ENCODE results near the gene CPS1.

The CPS1 gene

DNA sequence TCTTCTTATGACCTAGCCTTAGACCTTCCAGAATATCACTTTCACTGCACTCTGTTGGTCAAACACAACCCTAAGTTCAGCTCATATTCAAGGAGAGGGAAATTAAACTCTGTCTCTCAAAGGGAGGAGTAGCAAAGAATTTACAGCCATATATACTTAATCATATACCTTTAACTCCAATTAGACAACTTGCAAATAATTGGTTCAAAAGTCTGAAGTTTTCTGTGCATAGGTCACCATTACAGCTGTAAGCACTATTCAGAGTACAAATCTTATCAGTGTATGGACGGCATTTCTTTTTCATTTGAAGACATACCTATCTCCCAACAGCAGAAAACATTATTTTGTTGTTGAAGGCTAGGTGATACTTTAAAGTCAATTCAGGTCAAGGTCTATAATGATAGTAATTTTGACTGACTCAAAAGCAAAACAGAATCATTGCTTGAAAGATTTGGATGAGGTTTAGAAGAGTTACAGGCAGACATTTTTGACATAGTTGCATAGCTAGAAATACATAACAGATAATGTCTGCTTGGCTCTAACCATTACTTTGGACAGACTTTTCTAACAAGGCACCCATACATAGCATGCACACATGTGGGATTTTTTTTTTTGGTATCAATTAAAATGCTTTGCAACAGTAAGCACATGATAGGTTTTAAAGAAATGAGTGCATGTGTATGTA lies 131.5 kb downstream of the CPS1 start:
- TF ChIP-seq, protein P1, sequence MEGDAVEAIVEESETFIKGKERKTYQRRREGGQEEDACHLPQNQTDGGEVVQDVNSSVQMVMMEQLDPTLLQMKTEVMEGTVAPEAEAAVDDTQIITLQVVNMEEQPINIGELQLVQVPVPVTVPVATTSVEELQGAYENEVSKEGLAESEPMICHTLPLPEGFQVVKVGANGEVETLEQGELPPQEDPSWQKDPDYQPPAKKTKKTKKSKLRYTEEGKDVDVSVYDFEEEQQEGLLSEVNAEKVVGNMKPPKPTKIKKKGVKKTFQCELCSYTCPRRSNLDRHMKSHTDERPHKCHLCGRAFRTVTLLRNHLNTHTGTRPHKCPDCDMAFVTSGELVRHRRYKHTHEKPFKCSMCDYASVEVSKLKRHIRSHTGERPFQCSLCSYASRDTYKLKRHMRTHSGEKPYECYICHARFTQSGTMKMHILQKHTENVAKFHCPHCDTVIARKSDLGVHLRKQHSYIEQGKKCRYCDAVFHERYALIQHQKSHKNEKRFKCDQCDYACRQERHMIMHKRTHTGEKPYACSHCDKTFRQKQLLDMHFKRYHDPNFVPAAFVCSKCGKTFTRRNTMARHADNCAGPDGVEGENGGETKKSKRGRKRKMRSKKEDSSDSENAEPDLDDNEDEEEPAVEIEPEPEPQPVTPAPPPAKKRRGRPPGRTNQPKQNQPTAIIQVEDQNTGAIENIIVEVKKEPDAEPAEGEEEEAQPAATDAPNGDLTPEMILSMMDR (IDR thresholded peaks at IDR 0.05; ENCODE audit: borderline replicate concordance, insufficient read depth, low read depth, low read length) = no peak
- no peak overlapping the region for H3K4me3 ChIP-seq (ENCODE audit: low read depth, low read length)

DNA sequence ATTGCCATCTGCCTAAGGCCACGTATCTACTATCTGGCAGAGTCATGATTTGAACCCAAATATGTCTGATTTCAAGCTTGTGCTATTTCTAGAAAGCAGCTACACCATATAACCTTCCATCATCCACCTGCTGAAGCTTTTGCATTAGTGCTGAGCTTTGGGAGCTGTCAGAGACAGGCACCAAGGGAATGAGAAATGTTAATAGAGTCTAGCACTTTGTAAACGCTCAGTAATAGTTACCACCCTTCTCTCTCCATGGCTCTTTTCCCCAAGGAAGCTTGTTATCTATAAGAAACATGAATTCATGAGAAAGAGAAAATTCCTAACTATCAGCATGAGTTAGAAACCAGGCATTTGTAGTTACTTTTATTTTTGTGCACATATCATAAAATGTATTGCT lies 151.5 kb downstream of the CPS1 start:
- H3K4me3 ChIP-seq (ENCODE audit: low read depth, low read length) = no peak overlapping the region
- TF ChIP-seq, protein P1 (IDR thresholded peaks at IDR 0.05; ENCODE audit: borderline replicate concordance, insufficient read depth, low read depth, low read length) = no peak

DNA sequence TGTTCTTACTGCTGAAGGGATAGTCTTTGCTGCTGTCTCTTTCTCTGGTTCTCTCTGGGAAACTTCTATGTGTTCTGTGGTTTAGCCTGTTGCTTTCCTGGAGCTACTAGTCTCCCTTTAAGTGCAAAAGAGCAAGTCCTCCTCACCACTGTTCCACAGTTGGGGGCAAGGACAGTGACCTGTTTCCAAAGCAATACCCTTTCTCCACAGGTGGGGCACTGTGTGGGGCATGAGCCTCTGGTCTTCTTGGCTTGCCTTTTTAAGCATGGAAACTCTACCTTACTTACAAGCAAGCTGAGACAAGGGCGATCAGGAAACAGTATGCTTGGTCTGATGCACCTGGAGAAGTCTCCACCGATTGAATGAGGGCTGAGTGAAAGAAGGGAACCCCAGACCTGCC lies 156.7 kb downstream of the CPS1 start:
- TF ChIP-seq, protein P1 (IDR thresholded peaks at IDR 0.05; ENCODE audit: borderline replicate concordance, insufficient read depth, low read depth, low read length) = no peak
- H3K4me3 ChIP-seq (ENCODE audit: low read depth, low read length) = no peak overlapping the region

DNA sequence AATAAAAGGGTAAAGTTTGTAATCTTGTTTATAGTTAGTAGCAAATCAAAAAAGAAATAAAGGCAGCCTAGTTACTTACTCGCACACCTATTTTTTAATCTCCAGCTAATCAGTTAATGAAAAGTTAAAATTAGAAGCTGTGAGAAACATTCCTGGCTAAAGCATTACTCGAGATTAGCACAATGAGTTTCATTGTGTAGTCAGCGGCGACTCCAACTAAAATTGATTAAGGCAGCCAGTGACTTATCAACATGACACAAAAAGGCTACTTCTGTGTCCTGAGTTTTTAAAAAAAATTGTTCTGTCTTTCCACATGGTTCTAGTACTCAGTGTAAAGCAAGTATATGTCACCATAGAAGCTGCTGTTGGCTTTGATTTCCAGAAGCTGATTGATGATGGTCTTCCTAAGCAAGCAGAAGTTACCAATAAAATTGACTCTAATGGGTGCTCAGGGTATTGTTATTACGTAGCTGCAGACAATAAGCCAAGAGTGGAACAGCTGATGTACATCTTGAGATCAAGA lies 159.2 kb downstream of the CPS1 start:
- no peak overlapping the region for H3K4me3 ChIP-seq (ENCODE audit: low read depth, low read length)
- TF ChIP-seq, protein P1 (IDR thresholded peaks at IDR 0.05; ENCODE audit: borderline replicate concordance, insufficient read depth, low read depth, low read length) = no peak

DNA sequence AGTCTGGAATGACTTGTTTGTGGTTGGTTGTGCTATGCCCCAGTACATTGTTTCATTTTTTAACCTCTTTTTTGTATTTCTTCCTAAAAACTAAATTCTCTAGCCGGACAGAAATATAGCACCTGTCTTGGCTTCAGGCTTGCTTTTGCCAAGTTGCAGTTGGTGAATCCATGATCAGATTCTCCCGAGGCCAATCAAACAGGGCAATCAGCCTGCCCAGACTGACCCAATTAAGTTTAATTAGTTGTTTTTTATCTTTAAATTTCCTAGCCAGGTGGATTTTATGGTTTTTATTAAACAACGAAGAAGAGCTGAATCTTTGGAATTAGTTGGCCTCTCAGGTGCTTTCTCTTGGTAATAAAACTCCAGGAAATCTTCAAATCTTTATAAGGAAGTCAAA lies 162.1 kb downstream of the CPS1 start:
- no peak overlapping the region for H3K4me3 ChIP-seq (ENCODE audit: low read depth, low read length)
- TF ChIP-seq, protein P1 (IDR thresholded peaks at IDR 0.05; ENCODE audit: borderline replicate concordance, insufficient read depth, low read depth, low read length) = no peak

DNA sequence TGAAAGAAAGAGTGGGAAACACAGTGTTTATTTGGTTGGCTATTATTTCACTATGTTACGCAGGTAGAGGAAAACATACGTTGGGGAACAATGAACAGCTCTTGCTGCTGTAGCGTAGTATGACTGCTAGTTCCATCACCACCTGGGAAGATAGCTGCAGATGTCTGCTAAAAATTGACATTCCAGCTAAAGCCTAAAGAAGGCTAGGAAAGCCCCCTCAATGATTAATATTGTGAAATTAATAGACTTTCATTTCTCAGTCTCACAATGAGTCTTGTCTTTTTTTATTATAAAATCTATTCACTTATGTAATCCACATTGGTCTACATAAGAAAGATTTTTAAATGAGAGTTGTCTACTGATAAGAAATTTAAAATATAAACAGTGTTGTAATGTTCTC lies 165.7 kb downstream of the CPS1 start:
- TF ChIP-seq, protein P1 (IDR thresholded peaks at IDR 0.05; ENCODE audit: borderline replicate concordance, insufficient read depth, low read depth, low read length) = no peak
- no peak overlapping the region for H3K4me3 ChIP-seq (ENCODE audit: low read depth, low read length)

DNA sequence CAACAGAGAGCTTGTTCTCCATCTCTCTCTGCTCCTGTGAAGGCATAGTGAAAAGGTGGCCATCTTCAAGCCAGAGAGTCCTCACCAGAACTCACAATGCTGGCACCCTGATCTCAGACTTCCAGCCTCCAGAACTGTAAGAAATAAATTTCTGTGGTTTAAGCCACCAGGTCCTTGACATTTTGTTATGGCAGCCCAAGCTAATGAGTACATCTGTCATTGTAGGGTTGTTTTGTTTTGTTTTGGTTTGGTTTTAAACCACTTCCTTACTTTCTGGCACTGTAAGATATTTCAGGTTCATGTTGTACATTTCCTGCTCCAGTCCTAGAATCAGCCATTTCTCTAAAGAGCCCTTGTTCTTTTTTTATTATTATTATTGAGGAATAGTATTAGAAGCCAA lies 171.2 kb downstream of the CPS1 start:
- TF ChIP-seq, protein P1 (IDR thresholded peaks at IDR 0.05; ENCODE audit: borderline replicate concordance, insufficient read depth, low read depth, low read length) = no peak
- no peak overlapping the region for H3K4me3 ChIP-seq (ENCODE audit: low read depth, low read length)
